Measurements from ENCODE around the gene GRIA1.
"Not testable (repeated sequence)": the region's sequence is repeated elsewhere in the genome, so short reads cannot be mapped to it uniquely, and the experiment has no call there.

GRIA1 gene

DNA sequence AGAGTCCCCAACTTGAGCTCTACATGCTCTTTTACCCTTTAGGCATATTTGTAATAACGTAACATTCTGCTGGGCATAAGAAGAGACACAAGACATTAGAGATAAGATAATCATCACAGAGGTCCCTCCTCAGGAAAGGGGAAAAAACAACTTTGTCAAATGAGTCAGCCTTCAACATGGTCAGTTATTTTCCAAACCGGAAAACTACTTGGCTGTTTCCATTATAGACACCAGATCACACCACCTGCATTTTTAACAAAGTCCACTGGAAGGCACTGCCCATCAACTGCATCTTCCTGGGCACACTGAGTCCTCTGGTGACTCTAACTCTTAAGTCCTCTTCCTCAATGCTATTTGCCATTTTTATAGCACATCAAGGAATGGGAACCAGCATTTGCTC lies 326.4 kb downstream of the GRIA1 start:
- in situ Hi-C loops (cut with MboI; ENCODE audit: low sequenced_read_pairs): no loop called here

DNA sequence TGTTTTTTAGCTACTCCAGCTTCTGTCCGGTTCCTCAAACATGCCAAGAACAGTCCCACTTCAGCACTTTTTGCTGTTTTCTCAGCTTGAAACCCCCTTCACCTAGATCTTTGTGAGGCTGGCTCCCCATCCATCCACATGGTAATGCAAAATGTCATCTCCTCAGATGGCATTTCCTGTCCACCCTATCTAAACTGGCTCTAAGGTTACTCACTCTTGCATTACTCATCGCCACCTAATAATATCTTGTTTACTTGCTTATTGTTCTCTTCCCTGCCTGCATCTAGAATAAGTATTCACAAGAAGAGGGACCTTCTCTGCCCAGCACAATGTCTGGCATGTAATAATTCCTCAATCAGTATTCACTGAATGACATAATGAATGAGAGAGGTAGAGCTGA lies 328.2 kb downstream of the GRIA1 start:
- in situ Hi-C loops (cut with MboI; ENCODE audit: low sequenced_read_pairs): no loop called here

DNA sequence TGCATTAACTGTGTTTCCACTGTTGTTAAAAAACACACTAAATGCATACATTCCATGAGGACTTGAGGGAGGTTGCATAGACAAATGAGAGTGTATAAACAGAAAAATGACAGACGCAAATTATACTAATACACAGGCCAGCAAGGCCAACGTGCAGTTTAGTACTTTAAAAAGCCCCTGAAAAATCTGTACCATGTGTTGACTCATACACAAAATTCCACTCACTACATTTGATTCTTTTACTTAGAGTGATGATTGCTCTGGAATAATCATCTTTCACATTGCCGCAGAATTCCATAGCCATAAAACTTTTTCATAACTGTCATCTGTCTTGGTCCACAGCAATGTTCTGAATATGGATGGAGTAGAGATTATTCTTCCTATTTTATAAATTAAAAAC lies 332.6 kb downstream of the GRIA1 start:
- in situ Hi-C loops (cut with MboI; ENCODE audit: low sequenced_read_pairs): no loop called here

- in situ Hi-C loops (cut with MboI; ENCODE audit: low sequenced_read_pairs): no loop called here
Measured at GRCh38 chr5:153824909-153825308, 334.4 kb downstream of the GRIA1 start.

DNA sequence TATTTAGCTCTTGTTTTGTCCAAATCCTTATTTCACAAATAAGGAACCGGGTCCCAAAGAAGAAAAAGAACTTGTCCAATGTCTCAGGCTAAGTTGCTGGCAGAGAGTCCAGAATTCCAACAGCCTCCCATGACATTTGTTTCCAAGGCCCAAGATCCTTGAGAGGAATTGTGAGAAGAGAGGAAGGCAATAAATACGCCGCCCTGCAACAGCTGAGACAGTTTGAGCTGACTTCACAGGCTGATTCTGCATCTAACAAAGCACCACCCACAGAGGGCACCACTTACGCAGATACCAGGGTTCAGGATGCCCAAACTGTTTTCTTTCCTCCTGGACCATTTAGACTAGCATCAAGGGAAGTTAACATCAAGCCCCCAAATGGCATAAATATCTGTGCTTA lies 336.9 kb downstream of the GRIA1 start:
- in situ Hi-C loops (cut with MboI; ENCODE audit: low sequenced_read_pairs): no loop called here

DNA sequence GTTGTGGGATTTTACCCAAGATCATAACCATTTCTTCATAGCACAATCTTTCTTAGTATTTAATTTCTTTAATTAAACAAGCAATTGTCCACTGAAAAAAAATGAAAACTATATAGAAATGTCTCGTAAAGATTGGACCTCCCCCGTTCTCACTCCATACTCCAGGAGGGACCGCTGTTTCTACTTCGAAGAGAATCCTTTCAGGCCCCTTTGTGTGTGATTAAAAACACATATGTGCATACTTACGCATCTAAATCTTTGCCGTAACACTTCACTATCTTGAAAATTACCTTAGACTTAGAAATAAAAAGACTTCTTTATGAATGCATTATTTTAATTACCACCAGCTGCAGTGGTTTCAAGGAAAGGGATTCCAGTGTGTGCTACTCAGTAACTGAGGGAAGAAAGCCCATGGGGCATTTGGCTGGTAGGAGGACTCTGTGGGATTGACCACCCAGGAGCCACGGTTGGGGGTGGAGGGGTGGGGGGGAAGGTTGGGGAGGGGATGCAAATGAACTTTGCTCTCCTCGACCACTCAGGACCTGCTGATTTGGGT lies 339.1 kb downstream of the GRIA1 start:
- in situ Hi-C loops (cut with MboI; ENCODE audit: low sequenced_read_pairs): no loop called here

DNA sequence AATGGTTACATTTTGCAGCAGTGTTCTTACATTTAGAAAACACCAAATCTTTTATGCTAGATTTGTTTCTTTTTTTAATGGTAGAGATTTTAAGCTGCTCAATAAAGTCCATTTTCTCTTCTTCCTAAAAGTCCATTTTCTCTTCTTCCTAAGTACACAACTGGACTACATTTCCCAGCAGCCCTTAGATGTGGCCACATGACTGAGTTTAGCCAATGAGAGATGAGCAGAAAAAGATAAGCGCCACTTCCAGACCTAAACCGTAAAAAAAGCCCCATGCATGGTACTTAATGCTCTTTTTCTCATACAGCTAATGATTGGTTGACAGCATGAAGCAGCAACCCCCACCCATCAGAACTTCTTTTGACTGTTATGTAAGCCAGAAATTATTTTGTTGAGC lies 341.5 kb downstream of the GRIA1 start:
- in situ Hi-C loops (cut with MboI; ENCODE audit: low sequenced_read_pairs): no loop called here

GRCh38 chr5:153835891-153836515 lies 345.5 kb downstream of the GRIA1 start:
- in situ Hi-C loops (cut with MboI; ENCODE audit: low sequenced_read_pairs): no loop called here

GRCh38 chr5:153849303-153850113 lies 359.0 kb downstream of the GRIA1 start:
- in situ Hi-C loops (cut with MboI; ENCODE audit: low sequenced_read_pairs): not testable (repeated sequence)

GRCh38 chr5:153860195-153860886 lies 369.9 kb downstream of the GRIA1 start:
- in situ Hi-C loops (cut with MboI; ENCODE audit: low sequenced_read_pairs): no loop called here

DNA sequence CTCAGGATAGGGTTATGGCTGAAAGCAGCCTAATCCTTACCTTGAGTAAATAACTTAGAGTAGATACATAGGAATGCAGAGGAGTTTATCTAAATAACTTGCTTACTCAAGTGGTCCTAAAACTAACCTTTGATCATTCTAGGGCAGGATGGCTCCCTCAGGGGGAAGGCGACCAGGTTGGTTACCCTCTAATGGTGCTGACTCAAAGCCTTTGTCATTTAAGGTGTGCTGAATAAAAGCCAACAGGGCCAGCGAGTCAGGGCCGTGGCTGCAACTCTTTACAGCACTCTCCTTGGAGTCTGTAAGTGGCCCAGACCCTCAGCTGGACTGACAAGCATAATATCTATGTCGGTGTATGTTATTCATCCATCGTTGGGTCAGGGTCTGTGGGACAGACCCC lies 372.4 kb downstream of the GRIA1 start:
- in situ Hi-C loops (cut with MboI; ENCODE audit: low sequenced_read_pairs): not testable (repeated sequence)
